WTC11 (cell line): ENCODE results near the gene ROBO1. TPM values are rescaled to one million over a fixed set of nuclear protein-coding genes. Genes with fewer than 3 reads are reported as not detected.

ENCODE experiments used
- ATAC-seq: fragments of 200-7000 bp; cut with Tn5 transposase; 2 replicates; pipeline ENCODE4 v1.10.0; 2021; ENCODE audit warnings: mild to moderate bottlenecking, moderate library complexity
- CTCF ChIA-PET: fragments of 300-600 bp; sonication (Branson Sonifier 250); formaldehyde crosslinking; loops from one replicate; lab custom pipeline; 2021; ENCODE audit warnings: antibody characterized with exemption; lab: Charles Lee
- POLR2A ChIA-PET: fragments of 350-600 bp; sonication (Branson Sonifier 250); formaldehyde crosslinking; loops from one replicate; lab custom pipeline; 2021; ENCODE audit warnings: antibody characterized with exemption; lab: Charles Lee
- DNase-seq: peaks from one replicate; pipeline ENCODE4 v3.0.0; 2021; ENCODE audit warnings: low spot score
- H3K27ac Mint-ChIP-seq: 2 replicates; pipeline ENCODE4 v1.8.0; 2021; ENCODE audit warnings: mixed read lengths
- H3K27me3 Mint-ChIP-seq: 2 replicates; pipeline ENCODE4 v1.8.0; 2021; ENCODE audit warnings: low read depth, mild to moderate bottlenecking, moderate library complexity, mixed read lengths
- H3K36me3 Mint-ChIP-seq: 2 replicates; pipeline ENCODE4 v1.8.0; 2021; ENCODE audit warnings: mixed read lengths
- H3K4me1 Mint-ChIP-seq: 2 replicates; pipeline ENCODE4 v1.8.0; 2022; ENCODE audit warnings: mixed read lengths
- H3K4me3 Mint-ChIP-seq: 2 replicates; pipeline ENCODE4 v1.8.0; 2021; ENCODE audit warnings: mild to moderate bottlenecking, moderate library complexity, mixed read lengths
- H3K9me3 Mint-ChIP-seq: 2 replicates; pipeline ENCODE4 v1.8.0; 2021; ENCODE audit warnings: mixed read lengths
- CREM ChIP-seq: sonication (generic); formaldehyde crosslinking; IDR thresholded peaks from 2 replicates; pipeline ENCODE4 v1.8.1; 2022; ENCODE audit warnings: mild to moderate bottlenecking, missing genetic modification reagents, moderate library complexity
- ESRRA ChIP-seq: sonication (generic); formaldehyde crosslinking; IDR thresholded peaks from 2 replicates; pipeline ENCODE4 v1.8.1; 2022; ENCODE audit warnings: mild to moderate bottlenecking, missing genetic modification reagents, borderline replicate concordance
- ETV6 ChIP-seq: sonication (generic); formaldehyde crosslinking; IDR thresholded peaks from 2 replicates; pipeline ENCODE4 v1.8.1; 2022; ENCODE audit warnings: mild to moderate bottlenecking, missing genetic modification reagents
- HMGA2 ChIP-seq: fragments of 250-450 bp; sonication (Bioruptor Pico); IDR thresholded peaks from 2 replicates; pipeline ENCODE4 v1.4.0; 2021; ENCODE audit warnings: mild to moderate bottlenecking, moderate library complexity
- IRF2 ChIP-seq: sonication (generic); formaldehyde crosslinking; IDR thresholded peaks from 2 replicates; pipeline ENCODE4 v1.8.0; 2022; ENCODE audit warnings: low read depth, missing genetic modification reagents, borderline replicate concordance
- MXD4 ChIP-seq: fragments of 250-450 bp; sonication (Bioruptor Pico); IDR thresholded peaks from 2 replicates; pipeline ENCODE4 v1.8.0; 2021; ENCODE audit warnings: mild to moderate bottlenecking, moderate library complexity, borderline replicate concordance
- MYBL2 ChIP-seq: sonication (generic); formaldehyde crosslinking; IDR thresholded peaks from 2 replicates; pipeline ENCODE4 v1.8.1; 2023; ENCODE audit warnings: mild to moderate bottlenecking, moderate library complexity, missing genetic modification reagents
- NFYB ChIP-seq: sonication (generic); formaldehyde crosslinking; conservative IDR thresholded peaks from 2 replicates; pipeline ENCODE4 v1.8.0; 2022; ENCODE audit warnings: low read depth, missing genetic modification reagents
- NR3C1 ChIP-seq: sonication (generic); formaldehyde crosslinking; conservative IDR thresholded peaks from 2 replicates; pipeline ENCODE4 v1.8.1; 2023; ENCODE audit warnings: low read depth, mild to moderate bottlenecking, missing genetic modification reagents
- SMAD4 ChIP-seq: sonication (generic); formaldehyde crosslinking; IDR thresholded peaks from 2 replicates; pipeline ENCODE4 v1.8.0; 2022; ENCODE audit warnings: mild to moderate bottlenecking, missing genetic modification reagents
- SP1 ChIP-seq: sonication (generic); formaldehyde crosslinking; conservative IDR thresholded peaks from 2 replicates; pipeline ENCODE4 v1.8.1; 2022; ENCODE audit warnings: missing genetic modification reagents
- TP53 ChIP-seq: sonication (generic); formaldehyde crosslinking; IDR thresholded peaks from 2 replicates; pipeline ENCODE4 v1.8.1; 2023; ENCODE audit warnings: mild to moderate bottlenecking, missing genetic modification reagents
- ZNF232 ChIP-seq: sonication (generic); formaldehyde crosslinking; IDR thresholded peaks from 2 replicates; pipeline ENCODE4 v1.8.0; 2022; ENCODE audit warnings: mild to moderate bottlenecking, missing genetic modification reagents
- ZNF263 ChIP-seq: sonication (generic); formaldehyde crosslinking; IDR thresholded peaks from 2 replicates; pipeline ENCODE4 v1.8.1; 2022; ENCODE audit warnings: low read depth, mild to moderate bottlenecking, moderate library complexity, missing genetic modification reagents
- ZNF317 ChIP-seq: sonication (generic); formaldehyde crosslinking; IDR thresholded peaks from 2 replicates; pipeline ENCODE4 v1.8.1; 2023; ENCODE audit warnings: low read depth, mild to moderate bottlenecking, moderate library complexity, missing genetic modification reagents, borderline replicate concordance
- ZNF416 ChIP-seq: fragments of 250-450 bp; sonication (Bioruptor Pico); IDR thresholded peaks from 2 replicates; pipeline ENCODE4 v1.9.0; 2021; ENCODE audit warnings: mild to moderate bottlenecking, inconsistent platforms
- ZNF423 ChIP-seq: fragments of 250-450 bp; sonication (Bioruptor Pico); IDR thresholded peaks from 2 replicates; pipeline ENCODE4 v2.1.2; 2022; ENCODE audit warnings: mild to moderate bottlenecking, moderate library complexity
- total RNA-seq: library from RNA; stranded (reverse); gene quantifications from 3 replicates; pipeline ENCODE4 v1.2.3, GENCODE V29; 2021
- TF ChIP-seq, protein P1 (sequence below): sonication (generic); formaldehyde crosslinking; IDR thresholded peaks from 2 replicates; pipeline ENCODE4 v1.8.0; 2022; ENCODE audit warnings: mild to moderate bottlenecking, missing genetic modification reagents
- TF ChIP-seq, protein P2 (sequence below): sonication (generic); formaldehyde crosslinking; IDR thresholded peaks from 2 replicates; pipeline ENCODE4 v1.8.0; 2022; ENCODE audit warnings: mild to moderate bottlenecking, missing genetic modification reagents
- TF ChIP-seq, protein P3 (sequence below): fragments of 250-450 bp; sonication (Bioruptor Pico); conservative IDR thresholded peaks from 2 replicates; pipeline ENCODE4 v1.9.0; 2021; ENCODE audit warnings: mild to moderate bottlenecking
- TF ChIP-seq, protein P4 (sequence below): fragments of 250-450 bp; sonication (Bioruptor Pico); IDR thresholded peaks from 2 replicates; pipeline ENCODE4 v1.9.0; 2021; ENCODE audit warnings: mild to moderate bottlenecking
- TF ChIP-seq, protein P5 (sequence below): sonication (generic); formaldehyde crosslinking; IDR thresholded peaks from 2 replicates; pipeline ENCODE4 v1.8.1; 2022; ENCODE audit warnings: missing genetic modification reagents, borderline replicate concordance
- TF ChIP-seq, protein P6 (sequence below): sonication (generic); formaldehyde crosslinking; IDR thresholded peaks from 2 replicates; pipeline ENCODE4 v1.8.1; 2023; ENCODE audit warnings: mild to moderate bottlenecking, missing genetic modification reagents, moderate library complexity

ROBO1 gene
- total RNA-seq, 1 experiment from 2014 or later, result 90.9 TPM

DNA sequence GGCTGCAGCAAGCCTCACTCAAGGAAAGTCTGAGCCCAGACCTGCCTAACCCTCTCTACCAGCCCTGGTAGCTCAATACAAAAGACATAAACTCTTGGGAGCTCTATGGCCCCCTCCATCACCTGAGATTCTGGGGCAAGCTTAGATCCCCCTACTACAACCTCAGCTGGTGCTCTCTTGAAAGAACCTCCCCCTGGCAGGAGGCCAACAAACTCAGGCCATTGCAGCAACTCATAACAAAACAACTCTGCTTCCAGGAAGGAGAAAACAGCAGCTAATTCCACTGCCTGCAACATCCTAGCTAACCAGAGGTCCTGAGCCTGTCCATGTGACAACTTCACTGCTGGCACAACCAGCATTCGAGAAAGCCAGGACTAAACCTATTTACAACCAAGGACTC lies 169.2 kb downstream of the ROBO1 start:
- Mint-ChIP-seq H3K4me1 (peaks cover 10% of the 10 kb centered on the region), H3K27ac (no peak overlapping the region), H3K9me3 (no peaks in the 10 kb centered on the region), H3K36me3 (no peaks in the 10 kb centered on the region), H3K27me3 (no peaks in the 10 kb centered on the region; the same call in 1 of the 2 replicates), H3K4me3 (no peak overlapping the region)
- peak; percentile 74 for ATAC-seq
- ChIA-PET POLR2A (no interaction called here), CTCF (no interaction called here)
- TF ChIP-seq SMAD4, result no peak
- TF ChIP-seq NFYB (CRISPR knock-in tag), result no peak
- TF ChIP-seq SP1 (CRISPR knock-in tag), result no peak
- TF ChIP-seq, protein P1, sequence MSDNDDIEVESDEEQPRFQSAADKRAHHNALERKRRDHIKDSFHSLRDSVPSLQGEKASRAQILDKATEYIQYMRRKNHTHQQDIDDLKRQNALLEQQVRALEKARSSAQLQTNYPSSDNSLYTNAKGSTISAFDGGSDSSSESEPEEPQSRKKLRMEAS (CRISPR knock-in tag), result no peak
- TF ChIP-seq, protein P2, sequence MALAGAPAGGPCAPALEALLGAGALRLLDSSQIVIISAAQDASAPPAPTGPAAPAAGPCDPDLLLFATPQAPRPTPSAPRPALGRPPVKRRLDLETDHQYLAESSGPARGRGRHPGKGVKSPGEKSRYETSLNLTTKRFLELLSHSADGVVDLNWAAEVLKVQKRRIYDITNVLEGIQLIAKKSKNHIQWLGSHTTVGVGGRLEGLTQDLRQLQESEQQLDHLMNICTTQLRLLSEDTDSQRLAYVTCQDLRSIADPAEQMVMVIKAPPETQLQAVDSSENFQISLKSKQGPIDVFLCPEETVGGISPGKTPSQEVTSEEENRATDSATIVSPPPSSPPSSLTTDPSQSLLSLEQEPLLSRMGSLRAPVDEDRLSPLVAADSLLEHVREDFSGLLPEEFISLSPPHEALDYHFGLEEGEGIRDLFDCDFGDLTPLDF, result no peak
- TF ChIP-seq ZNF317 (CRISPR knock-in tag), result no peak
- TF ChIP-seq, protein P3, sequence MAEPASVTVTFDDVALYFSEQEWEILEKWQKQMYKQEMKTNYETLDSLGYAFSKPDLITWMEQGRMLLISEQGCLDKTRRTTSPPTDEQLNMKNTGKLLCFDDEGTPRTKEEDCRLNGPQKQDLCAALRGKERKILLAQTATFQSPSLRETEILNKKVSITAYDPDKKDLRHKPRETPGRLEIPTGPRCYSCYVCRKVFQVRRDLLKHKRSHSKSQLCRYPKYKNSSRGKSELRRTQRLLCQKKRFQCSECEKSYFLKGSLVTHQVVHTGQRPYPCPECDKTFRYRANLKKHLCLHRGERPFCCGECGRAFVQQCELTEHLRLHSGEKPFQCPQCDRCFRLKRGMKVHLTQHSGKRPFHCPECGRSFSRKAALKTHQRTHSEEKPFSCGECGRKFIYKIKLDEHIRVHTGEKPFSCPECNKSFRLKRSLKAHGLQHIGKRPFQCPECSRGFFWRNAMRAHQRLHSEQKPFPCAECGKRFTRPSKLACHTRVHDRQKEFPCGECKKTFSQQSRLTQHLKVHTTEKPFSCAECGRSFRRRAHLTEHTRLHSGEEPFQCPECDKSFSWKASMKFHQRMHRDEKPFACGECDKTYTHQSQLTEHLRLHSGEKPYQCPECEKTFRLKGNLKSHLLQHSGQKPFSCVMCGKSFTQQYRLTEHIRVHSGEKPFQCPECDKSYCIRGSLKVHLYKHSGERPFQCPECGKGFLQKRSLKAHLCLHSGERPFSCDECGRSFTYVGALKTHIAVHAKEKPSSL, result no peak
- TF ChIP-seq MYBL2 (CRISPR knock-in tag), result no peak
- no peak for TF ChIP-seq ESRRA
- DNase-seq, result peak; percentile 14

DNA sequence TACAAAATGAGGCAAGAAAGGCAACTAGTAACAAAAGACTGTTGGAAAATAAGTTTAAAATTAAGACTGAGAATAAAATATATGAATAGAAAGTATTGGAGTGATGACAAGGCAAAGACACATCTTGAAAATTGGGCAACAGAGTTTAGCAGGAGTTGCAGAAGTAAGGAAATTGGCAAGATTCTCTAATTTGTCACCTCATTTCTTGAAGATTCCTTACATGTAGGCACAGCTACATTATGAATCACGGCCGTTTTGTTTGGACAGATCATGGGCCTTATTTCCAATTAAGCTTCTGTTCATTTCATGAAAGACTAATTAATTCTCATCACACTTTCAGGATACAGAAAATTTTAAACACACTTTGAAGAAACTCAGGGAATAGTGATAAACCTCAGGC lies 170.1 kb downstream of the ROBO1 start:
- no peak overlapping the region for H3K4me3 Mint-ChIP-seq
- no peaks in the 10 kb centered on the region for H3K36me3 Mint-ChIP-seq
- TF ChIP-seq ZNF423 (CRISPR knock-in tag) (no peak), ZNF232 (CRISPR knock-in tag) (no peak), MYBL2 (CRISPR knock-in tag) (no peak), IRF2 (CRISPR knock-in tag) (no peak), HMGA2 (CRISPR knock-in tag) (no peak), ZNF416 (no peak), CREM (CRISPR knock-in tag) (no peak), MXD4 (CRISPR knock-in tag) (no peak), TP53 (CRISPR knock-in tag) (no peak)
- TF ChIP-seq, protein P4, sequence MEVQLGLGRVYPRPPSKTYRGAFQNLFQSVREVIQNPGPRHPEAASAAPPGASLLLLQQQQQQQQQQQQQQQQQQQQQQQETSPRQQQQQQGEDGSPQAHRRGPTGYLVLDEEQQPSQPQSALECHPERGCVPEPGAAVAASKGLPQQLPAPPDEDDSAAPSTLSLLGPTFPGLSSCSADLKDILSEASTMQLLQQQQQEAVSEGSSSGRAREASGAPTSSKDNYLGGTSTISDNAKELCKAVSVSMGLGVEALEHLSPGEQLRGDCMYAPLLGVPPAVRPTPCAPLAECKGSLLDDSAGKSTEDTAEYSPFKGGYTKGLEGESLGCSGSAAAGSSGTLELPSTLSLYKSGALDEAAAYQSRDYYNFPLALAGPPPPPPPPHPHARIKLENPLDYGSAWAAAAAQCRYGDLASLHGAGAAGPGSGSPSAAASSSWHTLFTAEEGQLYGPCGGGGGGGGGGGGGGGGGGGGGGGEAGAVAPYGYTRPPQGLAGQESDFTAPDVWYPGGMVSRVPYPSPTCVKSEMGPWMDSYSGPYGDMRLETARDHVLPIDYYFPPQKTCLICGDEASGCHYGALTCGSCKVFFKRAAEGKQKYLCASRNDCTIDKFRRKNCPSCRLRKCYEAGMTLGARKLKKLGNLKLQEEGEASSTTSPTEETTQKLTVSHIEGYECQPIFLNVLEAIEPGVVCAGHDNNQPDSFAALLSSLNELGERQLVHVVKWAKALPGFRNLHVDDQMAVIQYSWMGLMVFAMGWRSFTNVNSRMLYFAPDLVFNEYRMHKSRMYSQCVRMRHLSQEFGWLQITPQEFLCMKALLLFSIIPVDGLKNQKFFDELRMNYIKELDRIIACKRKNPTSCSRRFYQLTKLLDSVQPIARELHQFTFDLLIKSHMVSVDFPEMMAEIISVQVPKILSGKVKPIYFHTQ (CRISPR knock-in tag), result no peak
- H3K9me3 Mint-ChIP-seq, result no peaks in the 10 kb centered on the region
- DNase-seq (no peak), ATAC-seq (no peak)
- ChIA-PET CTCF (no interaction called here), POLR2A (no interaction called here)
- no peak overlapping the region for H3K27ac Mint-ChIP-seq
- H3K27me3 Mint-ChIP-seq, result no peaks in the 10 kb centered on the region; the same call in 1 of the 2 replicates
- peaks cover 10% of the 10 kb centered on the region for H3K4me1 Mint-ChIP-seq

DNA sequence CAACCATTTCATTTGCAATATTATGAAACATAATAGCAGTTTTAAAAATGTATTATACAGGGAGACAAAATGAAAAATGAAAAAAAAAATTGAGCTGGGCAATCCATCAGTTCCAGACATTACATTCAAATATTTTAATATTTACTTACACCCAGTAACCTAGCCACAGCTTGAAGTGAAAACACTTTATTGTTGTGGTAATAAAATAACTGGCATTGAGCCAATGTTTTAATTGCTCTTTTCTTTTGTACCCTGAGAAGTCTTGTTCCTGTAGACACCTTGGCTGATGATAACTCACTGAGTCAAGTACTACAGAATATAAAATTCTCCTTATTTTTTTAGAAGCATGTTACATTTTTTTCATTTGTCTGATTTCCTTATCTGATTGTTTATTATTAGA lies 180.6 kb downstream of the ROBO1 start:
- POLR2A ChIA-PET, result no interaction called here
- Mint-ChIP-seq H3K4me1 (peaks cover 13% of the 10 kb centered on the region), H3K27ac (no peak overlapping the region), H3K9me3 (no peaks in the 10 kb centered on the region), H3K4me3 (no peak overlapping the region), H3K27me3 (peaks cover 81% of the 10 kb centered on the region), H3K36me3 (no peaks in the 10 kb centered on the region)
- ATAC-seq (no peak), DNase-seq (no peak)
- CTCF ChIA-PET, result no interaction called here
- TF ChIP-seq, protein P5, sequence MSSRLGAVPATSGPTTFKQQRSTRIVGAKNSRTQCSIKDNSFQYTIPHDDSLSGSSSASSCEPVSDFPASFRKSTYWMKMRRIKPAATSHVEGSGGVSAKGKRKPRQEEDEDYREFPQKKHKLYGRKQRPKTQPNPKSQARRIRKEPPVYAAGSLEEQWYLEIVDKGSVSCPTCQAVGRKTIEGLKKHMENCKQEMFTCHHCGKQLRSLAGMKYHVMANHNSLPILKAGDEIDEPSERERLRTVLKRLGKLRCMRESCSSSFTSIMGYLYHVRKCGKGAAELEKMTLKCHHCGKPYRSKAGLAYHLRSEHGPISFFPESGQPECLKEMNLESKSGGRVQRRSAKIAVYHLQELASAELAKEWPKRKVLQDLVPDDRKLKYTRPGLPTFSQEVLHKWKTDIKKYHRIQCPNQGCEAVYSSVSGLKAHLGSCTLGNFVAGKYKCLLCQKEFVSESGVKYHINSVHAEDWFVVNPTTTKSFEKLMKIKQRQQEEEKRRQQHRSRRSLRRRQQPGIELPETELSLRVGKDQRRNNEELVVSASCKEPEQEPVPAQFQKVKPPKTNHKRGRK (CRISPR knock-in tag), result no peak
- TF ChIP-seq ZNF263 (CRISPR knock-in tag) (no peak), NR3C1 (CRISPR knock-in tag) (no peak), ETV6 (CRISPR knock-in tag) (no peak)
- TF ChIP-seq, protein P6, sequence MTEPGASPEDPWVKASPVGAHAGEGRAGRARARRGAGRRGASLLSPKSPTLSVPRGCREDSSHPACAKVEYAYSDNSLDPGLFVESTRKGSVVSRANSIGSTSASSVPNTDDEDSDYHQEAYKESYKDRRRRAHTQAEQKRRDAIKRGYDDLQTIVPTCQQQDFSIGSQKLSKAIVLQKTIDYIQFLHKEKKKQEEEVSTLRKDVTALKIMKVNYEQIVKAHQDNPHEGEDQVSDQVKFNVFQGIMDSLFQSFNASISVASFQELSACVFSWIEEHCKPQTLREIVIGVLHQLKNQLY (CRISPR knock-in tag), result no peak
